A549 (cell line): ENCODE measurements around the gene FUT8.

Experiments used
- CTCF ChIP-seq: fragments of >200 bp; sonication (Bioruptor Twin); formaldehyde crosslinking; IDR thresholded peaks from 3 replicates; pipeline ENCODE4 v1.5.1; 2016
- HDAC2 ChIP-seq: fragments of 200-600 bp; sonication (generic); IDR thresholded peaks from 2 replicates; pipeline ENCODE4 v1.6.1; 2016
- MAX ChIP-seq: IDR thresholded peaks from 2 replicates; pipeline ENCODE4 v1.6.1; 2012

GRCh38 chr14:65433646-65434045, 21.1 kb downstream of the FUT8 start:
- TF ChIP-seq CTCF = no peak
- no peak for TF ChIP-seq MAX
- TF ChIP-seq HDAC2 = no peak
